HEK293 (cell line): ENCODE measurements around the gene ADCY1.

Experiments
- CTCF ChIA-PET: fragments of 350-600 bp; formaldehyde crosslinking; extraction: SDS; loops from one replicate; lab custom pipeline; 2021; ENCODE audit warnings: antibody characterized with exemption; lab: Yijun Ruan, JAX
- POLR2A ChIA-PET: fragments of 300-600 bp; formaldehyde crosslinking; extraction: SDS; loops from one replicate; lab custom pipeline; 2020; ENCODE audit warnings: antibody characterized with exemption, inconsistent platforms; lab: Yijun Ruan, JAX
- H3K27ac ChIP-seq: fragments of 200-500 bp; sonication (Bioruptor generic); 2 replicates; pipeline ENCODE4 v1.5.1; 2014; ENCODE audit warnings: low read depth, low read length, control low read depth, inconsistent platforms; ENCODE audit errors: extremely low read depth
- H3K36me3 ChIP-seq, 2 experiments: fragments of 200-500 bp in 1 of 2; sonication (Bioruptor generic) in 1 of 2; 1 replicate in 1 of 2; 2 replicates in 1 of 2; pipeline ENCODE4 v1.5.1; 2014 to 2017; ENCODE audit warnings: inconsistent platforms in 2 of 2, low read length in 2 of 2; ENCODE audit not compliant: control insufficient read depth in 2 of 2, insufficient read depth in 1 of 2
- H3K4me1 ChIP-seq: fragments of 200-500 bp; sonication (Bioruptor generic); 2 replicates; pipeline ENCODE4 v1.5.1; 2014; ENCODE audit warnings: mild to moderate bottlenecking, low read length, inconsistent platforms; ENCODE audit not compliant: control insufficient read depth, insufficient read depth
- H3K4me3 ChIP-seq: 2 replicates; pipeline ENCODE4 v1.5.1; 2011; ENCODE audit warnings: low read depth, mild to moderate bottlenecking, control low read depth, low read length, moderate library complexity
- H3K9me3 ChIP-seq: fragments of 200-500 bp; sonication (Bioruptor generic); 2 replicates; pipeline ENCODE4 v1.5.1; 2014; ENCODE audit warnings: low read depth, low read length, inconsistent platforms; ENCODE audit not compliant: control insufficient read depth, insufficient read depth
- AEBP2 ChIP-seq: fragments of 450-650 bp; formaldehyde crosslinking; IDR thresholded peaks from 2 replicates; pipeline ENCODE4 v1.5.1; 2016; ENCODE audit warnings: missing biosample characterization, missing genetic modification characterization, borderline replicate concordance
- GFI1B ChIP-seq: fragments of 450-650 bp; formaldehyde crosslinking; IDR thresholded peaks from 2 replicates; pipeline ENCODE4 v1.5.1; 2016; ENCODE audit warnings: missing biosample characterization, missing genetic modification characterization
- INSM2 ChIP-seq: fragments of 450-650 bp; formaldehyde crosslinking; IDR thresholded peaks from 2 replicates; pipeline ENCODE4 v1.5.1; 2016; ENCODE audit warnings: missing biosample characterization, missing genetic modification characterization
- KLF8 ChIP-seq: fragments of 450-650 bp; formaldehyde crosslinking; IDR thresholded peaks from 2 replicates; pipeline ENCODE4 v1.5.1; 2016; ENCODE audit warnings: missing biosample characterization, missing genetic modification characterization
- KLF9 ChIP-seq: fragments of 450-650 bp; formaldehyde crosslinking; IDR thresholded peaks from 2 replicates; pipeline ENCODE4 v1.5.1; 2016; ENCODE audit warnings: missing biosample characterization, missing genetic modification characterization, low read depth
- MYNN ChIP-seq: fragments of 450-650 bp; formaldehyde crosslinking; IDR thresholded peaks from 2 replicates; pipeline ENCODE4 v1.5.1; 2016; ENCODE audit warnings: missing biosample characterization, missing genetic modification characterization, borderline replicate concordance
- SP3 ChIP-seq: fragments of 450-650 bp; formaldehyde crosslinking; IDR thresholded peaks from 2 replicates; pipeline ENCODE4 v1.5.1; 2016; ENCODE audit warnings: missing biosample characterization, missing genetic modification characterization
- YY2 ChIP-seq: fragments of 450-650 bp; formaldehyde crosslinking; IDR thresholded peaks from 2 replicates; pipeline ENCODE4 v1.5.1; 2016; ENCODE audit warnings: missing biosample characterization, missing genetic modification characterization
- ZBTB7A ChIP-seq: fragments of 450-650 bp; formaldehyde crosslinking; IDR thresholded peaks from 2 replicates; pipeline ENCODE4 v1.5.1; 2016; ENCODE audit warnings: low read depth, missing biosample characterization, missing genetic modification characterization
- ZFHX2 ChIP-seq: fragments of 450-650 bp; formaldehyde crosslinking; conservative IDR thresholded peaks from 2 replicates; pipeline ENCODE4 v1.5.1; 2016; ENCODE audit warnings: missing biosample characterization, missing genetic modification characterization
- ZFP37 ChIP-seq: fragments of 450-650 bp; formaldehyde crosslinking; IDR thresholded peaks from 2 replicates; pipeline ENCODE4 v1.5.1; 2016; ENCODE audit warnings: missing biosample characterization, missing genetic modification characterization
- ZFP69B ChIP-seq: fragments of 450-650 bp; formaldehyde crosslinking; IDR thresholded peaks from 2 replicates; pipeline ENCODE4 v1.5.1; 2016; ENCODE audit warnings: missing biosample characterization, missing genetic modification characterization
- ZNF138 ChIP-seq: fragments of 450-650 bp; formaldehyde crosslinking; IDR thresholded peaks from 2 replicates; pipeline ENCODE4 v1.5.1; 2016; ENCODE audit warnings: missing biosample characterization, missing genetic modification characterization, borderline replicate concordance
- ZNF311 ChIP-seq: fragments of 450-650 bp; formaldehyde crosslinking; IDR thresholded peaks from 2 replicates; pipeline ENCODE4 v1.5.1; 2017; ENCODE audit warnings: missing biosample characterization, missing genetic modification characterization, borderline replicate concordance
- ZNF324 ChIP-seq: fragments of 450-650 bp; formaldehyde crosslinking; IDR thresholded peaks from 2 replicates; pipeline ENCODE4 v1.5.1; 2016; ENCODE audit warnings: missing biosample characterization, missing genetic modification characterization
- ZNF335 ChIP-seq: fragments of 450-650 bp; formaldehyde crosslinking; conservative IDR thresholded peaks from 2 replicates; pipeline ENCODE4 v1.5.1; 2016; ENCODE audit warnings: missing biosample characterization, missing genetic modification characterization
- ZNF341 ChIP-seq: fragments of 450-650 bp; formaldehyde crosslinking; IDR thresholded peaks from 2 replicates; pipeline ENCODE4; 2016; ENCODE audit warnings: low read depth, missing biosample characterization, missing genetic modification characterization
- ZNF37A ChIP-seq: fragments of 450-650 bp; IDR thresholded peaks from 2 replicates; pipeline ENCODE4 v1.5.1; 2018; ENCODE audit warnings: missing biosample characterization, missing genetic modification characterization
- ZNF404 ChIP-seq: fragments of 450-650 bp; formaldehyde crosslinking; IDR thresholded peaks from 2 replicates; pipeline ENCODE4 v1.5.1; 2017; ENCODE audit warnings: missing biosample characterization, missing genetic modification characterization
- ZNF423 ChIP-seq: fragments of 450-650 bp; formaldehyde crosslinking; IDR thresholded peaks from 2 replicates; pipeline ENCODE4 v1.5.1; 2016; ENCODE audit warnings: missing biosample characterization, missing genetic modification characterization
- ZNF501 ChIP-seq: fragments of 450-650 bp; formaldehyde crosslinking; IDR thresholded peaks from 2 replicates; pipeline ENCODE4 v1.5.1; 2016; ENCODE audit warnings: missing biosample characterization, missing genetic modification characterization
- ZNF548 ChIP-seq: fragments of 450-650 bp; formaldehyde crosslinking; IDR thresholded peaks from 2 replicates; pipeline ENCODE4 v1.5.1; 2016; ENCODE audit warnings: missing biosample characterization, missing genetic modification characterization
- ZNF670 ChIP-seq: fragments of 450-650 bp; formaldehyde crosslinking; IDR thresholded peaks from 2 replicates; pipeline ENCODE4 v1.5.1; 2016; ENCODE audit warnings: missing biosample characterization, missing genetic modification characterization, low read depth
- ZNF830 ChIP-seq: fragments of 450-650 bp; IDR thresholded peaks from 2 replicates; pipeline ENCODE4 v1.5.0; 2018; ENCODE audit warnings: missing biosample characterization, missing genetic modification characterization, low read depth, mild to moderate bottlenecking, moderate library complexity
- TF ChIP-seq, protein P1 (sequence below): fragments of 450-650 bp; formaldehyde crosslinking; IDR thresholded peaks from 2 replicates; pipeline ENCODE4 v1.5.1; 2016; ENCODE audit warnings: missing biosample characterization, missing genetic modification characterization
- TF ChIP-seq, protein P2 (sequence below): fragments of 450-650 bp; formaldehyde crosslinking; IDR thresholded peaks from 2 replicates; pipeline ENCODE4 v1.5.1; 2016; ENCODE audit warnings: missing biosample characterization, missing genetic modification characterization, low read depth

ADCY1 gene

GRCh38 chr7:45663965-45664633, 89.9 kb downstream of the ADCY1 start:
- POLR2A ChIA-PET = no interaction called here
- H3K4me3 ChIP-seq = no peak overlapping the region
- no peaks in the 10 kb centered on the region for H3K9me3 ChIP-seq
- H3K36me3 ChIP-seq = no peaks in the 10 kb centered on the region; a peak in 1 of 3 replicates
- H3K27ac ChIP-seq = no peak overlapping the region
- TF ChIP-seq ZNF311 (tag by site-specific recombination) (no peak), ZNF501 (no peak), SP3 (tag by site-specific recombination) (no peak), ZNF404 (no peak), MYNN (tag by site-specific recombination) (no peak), ZBTB7A (tag by site-specific recombination) (no peak), KLF8 (tag by site-specific recombination) (no peak), ZNF324 (tag by site-specific recombination) (no peak), ZNF335 (tag by site-specific recombination) (no peak), ZFP37 (tag by site-specific recombination) (no peak)
- TF ChIP-seq, protein P1, sequence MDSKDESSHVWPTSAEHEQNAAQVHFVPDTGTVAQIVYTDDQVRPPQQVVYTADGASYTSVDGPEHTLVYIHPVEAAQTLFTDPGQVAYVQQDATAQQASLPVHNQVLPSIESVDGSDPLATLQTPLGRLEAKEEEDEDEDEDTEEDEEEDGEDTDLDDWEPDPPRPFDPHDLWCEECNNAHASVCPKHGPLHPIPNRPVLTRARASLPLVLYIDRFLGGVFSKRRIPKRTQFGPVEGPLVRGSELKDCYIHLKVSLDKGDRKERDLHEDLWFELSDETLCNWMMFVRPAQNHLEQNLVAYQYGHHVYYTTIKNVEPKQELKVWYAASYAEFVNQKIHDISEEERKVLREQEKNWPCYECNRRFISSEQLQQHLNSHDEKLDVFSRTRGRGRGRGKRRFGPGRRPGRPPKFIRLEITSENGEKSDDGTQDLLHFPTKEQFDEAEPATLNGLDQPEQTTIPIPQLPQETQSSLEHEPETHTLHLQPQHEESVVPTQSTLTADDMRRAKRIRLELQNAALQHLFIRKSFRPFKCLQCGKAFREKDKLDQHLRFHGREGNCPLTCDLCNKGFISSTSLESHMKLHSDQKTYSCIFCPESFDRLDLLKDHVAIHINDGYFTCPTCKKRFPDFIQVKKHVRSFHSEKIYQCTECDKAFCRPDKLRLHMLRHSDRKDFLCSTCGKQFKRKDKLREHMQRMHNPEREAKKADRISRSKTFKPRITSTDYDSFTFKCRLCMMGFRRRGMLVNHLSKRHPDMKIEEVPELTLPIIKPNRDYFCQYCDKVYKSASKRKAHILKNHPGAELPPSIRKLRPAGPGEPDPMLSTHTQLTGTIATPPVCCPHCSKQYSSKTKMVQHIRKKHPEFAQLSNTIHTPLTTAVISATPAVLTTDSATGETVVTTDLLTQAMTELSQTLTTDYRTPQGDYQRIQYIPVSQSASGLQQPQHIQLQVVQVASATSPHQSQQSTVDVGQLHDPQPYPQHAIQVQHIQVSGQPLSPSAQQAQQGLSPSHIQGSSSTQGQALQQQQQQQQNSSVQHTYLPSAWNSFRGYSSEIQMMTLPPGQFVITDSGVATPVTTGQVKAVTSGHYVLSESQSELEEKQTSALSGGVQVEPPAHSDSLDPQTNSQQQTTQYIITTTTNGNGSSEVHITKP = no peak
- TF ChIP-seq, all 188 proteins: peak for 0
- CTCF ChIA-PET = interaction anchor here (0.6 to 2.0 kb wide), 14 partner anchors 8 to 1773 kb away, joined by 3 to 7 read pairs (median 4); no protein-coding TSS in a partner anchor
- H3K4me1 ChIP-seq = no peaks in the 10 kb centered on the region

DNA sequence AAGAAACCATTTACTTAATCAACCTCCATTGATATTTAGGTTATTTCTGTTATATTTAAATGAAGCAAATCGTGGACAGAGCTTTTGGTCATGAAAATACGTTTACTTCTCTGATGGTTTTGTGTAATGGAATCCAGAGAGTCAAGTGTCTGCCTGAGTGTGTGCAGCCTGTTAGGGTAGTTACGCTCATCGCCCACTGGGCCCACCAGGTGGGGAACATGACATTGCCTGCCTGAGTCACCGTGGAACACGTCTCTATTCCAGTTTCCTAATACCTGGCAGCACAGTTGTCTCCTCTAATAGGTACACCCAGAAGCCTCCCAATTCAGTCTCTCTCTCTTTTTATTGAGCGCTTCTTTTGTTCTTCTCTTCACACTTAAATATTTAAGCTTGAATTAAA, 91.0 kb downstream of the ADCY1 start:
- Histone ChIP-seq H3K36me3 (no peaks in the 10 kb centered on the region; a peak in 1 of 3 replicates), H3K27ac (no peak overlapping the region), H3K4me3 (no peak overlapping the region), H3K4me1 (no peaks in the 10 kb centered on the region), H3K9me3 (no peaks in the 10 kb centered on the region)
- ChIA-PET CTCF (interaction anchor here (2.0 kb wide), 1 partner anchor 189 kb away, joined by 7 read pairs; no protein-coding TSS in a partner anchor), POLR2A (no interaction called here)
- TF ChIP-seq ZNF324 (tag by site-specific recombination) (no peak), INSM2 (tag by site-specific recombination) (no peak), ZNF548 (tag by site-specific recombination) (no peak), YY2 (tag by site-specific recombination) (no peak), GFI1B (tag by site-specific recombination) (no peak), ZNF670 (no peak), ZFP69B (no peak), ZNF138 (tag by site-specific recombination) (no peak), KLF9 (tag by site-specific recombination) (no peak), ZNF341 (tag by site-specific recombination) (no peak), ZNF37A (no peak), AEBP2 (tag by site-specific recombination) (no peak), ZNF830 (tag by site-specific recombination) (no peak), ZFHX2 (tag by site-specific recombination) (no peak), ZNF423 (tag by site-specific recombination) (no peak)
- TF ChIP-seq, protein P2, sequence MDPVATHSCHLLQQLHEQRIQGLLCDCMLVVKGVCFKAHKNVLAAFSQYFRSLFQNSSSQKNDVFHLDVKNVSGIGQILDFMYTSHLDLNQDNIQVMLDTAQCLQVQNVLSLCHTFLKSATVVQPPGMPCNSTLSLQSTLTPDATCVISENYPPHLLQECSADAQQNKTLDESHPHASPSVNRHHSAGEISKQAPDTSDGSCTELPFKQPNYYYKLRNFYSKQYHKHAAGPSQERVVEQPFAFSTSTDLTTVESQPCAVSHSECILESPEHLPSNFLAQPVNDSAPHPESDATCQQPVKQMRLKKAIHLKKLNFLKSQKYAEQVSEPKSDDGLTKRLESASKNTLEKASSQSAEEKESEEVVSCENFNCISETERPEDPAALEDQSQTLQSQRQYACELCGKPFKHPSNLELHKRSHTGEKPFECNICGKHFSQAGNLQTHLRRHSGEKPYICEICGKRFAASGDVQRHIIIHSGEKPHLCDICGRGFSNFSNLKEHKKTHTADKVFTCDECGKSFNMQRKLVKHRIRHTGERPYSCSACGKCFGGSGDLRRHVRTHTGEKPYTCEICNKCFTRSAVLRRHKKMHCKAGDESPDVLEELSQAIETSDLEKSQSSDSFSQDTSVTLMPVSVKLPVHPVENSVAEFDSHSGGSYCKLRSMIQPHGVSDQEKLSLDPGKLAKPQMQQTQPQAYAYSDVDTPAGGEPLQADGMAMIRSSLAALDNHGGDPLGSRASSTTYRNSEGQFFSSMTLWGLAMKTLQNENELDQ (tag by site-specific recombination) = no peak
